Right lobe of liver (tissue), 4 donors: Measurements from ENCODE around the gene ZDHHC14.

Experiments
- POLR2A ChIP-seq: fragments of 450-650 bp; IDR thresholded peaks from one replicate; pipeline ENCODE4 v1.6.1; 2017; ENCODE audit warnings: antibody characterized with exemption, mild to moderate bottlenecking
- TF ChIP-seq, protein P1 (sequence below), 4 donors: fragments of 200-600 bp in 3 of 4; fragments of 450-650 bp in 1 of 4; IDR thresholded peaks; one replicate each; pipeline versions ENCODE4 v1.5.1 to v1.8.0; 2016 to 2022; ENCODE audit warnings: antibody characterized with exemption in 4 of 4, mild to moderate bottlenecking in 2 of 4
- donor health status: DM: no; HTN: no; CAD: no.
- donor health status: DM: no; HTN: no; CAD: no.
- donor health status: DM: no; HTN: yes; CAD: no.

DNA sequence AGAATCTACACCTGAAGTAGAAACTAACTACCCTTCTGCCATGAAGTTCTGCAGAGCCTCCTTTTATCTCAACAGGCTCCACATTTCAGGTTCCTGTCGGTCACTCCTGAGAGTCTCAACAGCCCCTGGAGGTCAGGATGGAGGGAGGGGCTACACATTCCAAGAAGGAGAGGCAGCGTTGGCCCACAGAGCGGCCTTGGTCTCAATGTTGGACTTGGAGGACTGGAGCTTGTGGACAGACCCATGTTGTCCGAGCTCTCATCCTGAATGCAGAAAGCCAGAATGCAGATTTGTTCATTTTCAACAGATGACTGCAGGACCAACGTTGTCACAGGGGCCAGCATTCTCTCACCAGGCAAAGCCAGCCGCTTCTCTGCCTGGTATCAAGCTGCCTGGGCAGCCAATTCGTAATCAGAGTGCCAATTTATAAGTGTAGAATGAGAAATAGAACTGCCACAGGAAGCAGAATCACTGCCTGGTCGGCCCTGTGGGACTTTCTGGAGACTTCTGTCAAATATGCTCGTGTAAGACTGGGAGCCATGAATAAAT is 229.5 kb downstream of the ZDHHC14 start:
- TF ChIP-seq, protein P1, sequence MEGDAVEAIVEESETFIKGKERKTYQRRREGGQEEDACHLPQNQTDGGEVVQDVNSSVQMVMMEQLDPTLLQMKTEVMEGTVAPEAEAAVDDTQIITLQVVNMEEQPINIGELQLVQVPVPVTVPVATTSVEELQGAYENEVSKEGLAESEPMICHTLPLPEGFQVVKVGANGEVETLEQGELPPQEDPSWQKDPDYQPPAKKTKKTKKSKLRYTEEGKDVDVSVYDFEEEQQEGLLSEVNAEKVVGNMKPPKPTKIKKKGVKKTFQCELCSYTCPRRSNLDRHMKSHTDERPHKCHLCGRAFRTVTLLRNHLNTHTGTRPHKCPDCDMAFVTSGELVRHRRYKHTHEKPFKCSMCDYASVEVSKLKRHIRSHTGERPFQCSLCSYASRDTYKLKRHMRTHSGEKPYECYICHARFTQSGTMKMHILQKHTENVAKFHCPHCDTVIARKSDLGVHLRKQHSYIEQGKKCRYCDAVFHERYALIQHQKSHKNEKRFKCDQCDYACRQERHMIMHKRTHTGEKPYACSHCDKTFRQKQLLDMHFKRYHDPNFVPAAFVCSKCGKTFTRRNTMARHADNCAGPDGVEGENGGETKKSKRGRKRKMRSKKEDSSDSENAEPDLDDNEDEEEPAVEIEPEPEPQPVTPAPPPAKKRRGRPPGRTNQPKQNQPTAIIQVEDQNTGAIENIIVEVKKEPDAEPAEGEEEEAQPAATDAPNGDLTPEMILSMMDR (IDR thresholded peaks at IDR 0.05), result no peak
- TF ChIP-seq POLR2A, result no peak
